ENCODE measurements around the gene SNTG2. TPM values are rescaled to one million over a fixed set of nuclear protein-coding genes. Genes with fewer than 3 reads are reported as not detected.

SNTG2 gene
- polyA plus RNA-seq (2012; ENCODE audit: insufficient read length, low read depth) = not detected

DNA sequence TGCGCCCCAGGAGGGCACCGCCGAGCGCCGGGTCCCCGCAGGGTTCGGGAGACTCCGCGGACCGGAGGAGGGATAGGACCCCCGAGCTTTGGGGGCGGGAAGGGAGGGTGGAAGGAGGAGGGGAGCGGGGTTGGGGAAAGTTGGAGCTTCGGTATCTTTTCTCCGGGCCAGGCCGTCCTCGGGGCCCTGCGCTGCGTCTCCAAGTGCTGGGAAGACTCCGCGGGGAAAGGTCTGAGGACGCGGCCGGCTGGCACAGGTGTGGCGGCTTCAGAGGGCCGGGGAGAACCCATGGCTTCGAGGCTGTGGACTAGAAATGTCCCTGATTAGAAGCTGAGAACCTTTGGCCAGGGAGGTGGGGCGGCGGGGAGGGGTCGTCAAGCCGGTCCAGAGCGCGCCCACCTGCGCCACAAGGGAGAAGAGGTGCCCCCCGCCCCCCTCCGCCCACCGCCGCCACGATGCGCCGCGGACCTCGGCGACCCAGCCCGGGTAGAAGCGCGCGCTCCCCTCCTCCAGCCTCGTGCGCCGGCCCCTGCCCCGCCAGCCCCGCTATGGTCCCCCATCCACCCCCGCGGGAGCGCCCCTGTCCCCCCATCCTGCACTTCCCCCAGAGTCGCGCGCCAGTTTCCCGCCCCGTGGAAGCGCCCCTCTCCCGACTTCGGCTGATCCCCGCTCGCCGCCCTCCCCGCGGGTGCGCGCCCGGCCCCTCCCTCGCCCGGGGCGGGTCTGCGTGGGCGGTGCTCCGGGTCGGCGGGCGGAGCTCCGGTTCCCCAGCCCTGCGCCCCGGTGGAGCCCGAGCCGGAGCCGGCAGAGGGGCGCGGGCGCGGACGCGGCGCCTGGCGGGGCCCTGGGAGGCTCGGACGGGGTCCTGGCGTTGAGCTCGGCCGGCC, at the start of gene SNTG2:
TSS of gene SNTG2 (plus strand) at position 770 of the 887 bp plus-strand sequence. CDS start 148 bp downstream, outside the sequence.
- TF ChIP-seq TAF1 (IDR thresholded peaks at IDR 0.05; ENCODE audit: borderline replicate concordance, insufficient read depth, low read length) (no peak), FOXP2 (optimal IDR thresholded peaks at IDR 0.05; ENCODE audit: borderline replicate concordance, extremely low read depth, extremely low read length, insufficient read depth) (no peak), POLR2AphosphoS5 (IDR thresholded peaks at IDR 0.05; ENCODE audit: low read depth, low read length) (no peak), SIN3A (IDR thresholded peaks at IDR 0.05; ENCODE audit: borderline replicate concordance, insufficient read depth, low read length) (no peak)
- TF ChIP-seq, protein P1, sequence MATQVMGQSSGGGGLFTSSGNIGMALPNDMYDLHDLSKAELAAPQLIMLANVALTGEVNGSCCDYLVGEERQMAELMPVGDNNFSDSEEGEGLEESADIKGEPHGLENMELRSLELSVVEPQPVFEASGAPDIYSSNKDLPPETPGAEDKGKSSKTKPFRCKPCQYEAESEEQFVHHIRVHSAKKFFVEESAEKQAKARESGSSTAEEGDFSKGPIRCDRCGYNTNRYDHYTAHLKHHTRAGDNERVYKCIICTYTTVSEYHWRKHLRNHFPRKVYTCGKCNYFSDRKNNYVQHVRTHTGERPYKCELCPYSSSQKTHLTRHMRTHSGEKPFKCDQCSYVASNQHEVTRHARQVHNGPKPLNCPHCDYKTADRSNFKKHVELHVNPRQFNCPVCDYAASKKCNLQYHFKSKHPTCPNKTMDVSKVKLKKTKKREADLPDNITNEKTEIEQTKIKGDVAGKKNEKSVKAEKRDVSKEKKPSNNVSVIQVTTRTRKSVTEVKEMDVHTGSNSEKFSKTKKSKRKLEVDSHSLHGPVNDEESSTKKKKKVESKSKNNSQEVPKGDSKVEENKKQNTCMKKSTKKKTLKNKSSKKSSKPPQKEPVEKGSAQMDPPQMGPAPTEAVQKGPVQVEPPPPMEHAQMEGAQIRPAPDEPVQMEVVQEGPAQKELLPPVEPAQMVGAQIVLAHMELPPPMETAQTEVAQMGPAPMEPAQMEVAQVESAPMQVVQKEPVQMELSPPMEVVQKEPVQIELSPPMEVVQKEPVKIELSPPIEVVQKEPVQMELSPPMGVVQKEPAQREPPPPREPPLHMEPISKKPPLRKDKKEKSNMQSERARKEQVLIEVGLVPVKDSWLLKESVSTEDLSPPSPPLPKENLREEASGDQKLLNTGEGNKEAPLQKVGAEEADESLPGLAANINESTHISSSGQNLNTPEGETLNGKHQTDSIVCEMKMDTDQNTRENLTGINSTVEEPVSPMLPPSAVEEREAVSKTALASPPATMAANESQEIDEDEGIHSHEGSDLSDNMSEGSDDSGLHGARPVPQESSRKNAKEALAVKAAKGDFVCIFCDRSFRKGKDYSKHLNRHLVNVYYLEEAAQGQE (IDR thresholded peaks at IDR 0.05; ENCODE audit: insufficient read depth in 1 of 2, low read depth in 2 of 2, low read length in 2 of 2) = no peak

DNA sequence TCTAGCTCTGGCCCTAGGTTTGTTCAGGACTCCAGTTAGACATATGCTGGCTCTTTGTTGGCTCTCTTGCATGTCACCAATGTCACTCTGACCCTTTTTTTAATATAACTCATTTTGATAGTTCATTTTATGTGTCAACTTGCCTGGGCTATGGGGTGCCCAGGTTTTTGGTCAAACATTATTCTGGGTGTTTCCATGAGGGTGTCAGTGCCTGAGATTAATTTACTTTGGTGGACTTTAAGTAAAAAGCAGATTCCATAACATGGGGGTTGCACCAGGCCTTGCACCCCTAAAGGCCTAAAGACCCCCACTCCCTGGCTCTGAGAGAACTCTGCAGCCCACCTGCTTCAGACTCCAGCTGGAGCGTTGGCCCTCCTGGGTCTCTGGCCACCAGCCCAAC, 48.1 kb upstream of the SNTG2 start:
- TF ChIP-seq, protein P1 (IDR thresholded peaks at IDR 0.05; ENCODE audit: insufficient read depth in 1 of 2, low read depth in 2 of 2, low read length in 2 of 2) = no peak
- TF ChIP-seq SIN3A (IDR thresholded peaks at IDR 0.05; ENCODE audit: borderline replicate concordance, insufficient read depth, low read length) (no peak), FOXP2 (optimal IDR thresholded peaks at IDR 0.05; ENCODE audit: borderline replicate concordance, extremely low read depth, extremely low read length, insufficient read depth) (no peak)

GRCh38 chr2:903223-903900, 47.3 kb upstream of the SNTG2 start:
- no peak for TF ChIP-seq TAF1 (IDR thresholded peaks at IDR 0.05; ENCODE audit: borderline replicate concordance, insufficient read depth, low read length)

DNA sequence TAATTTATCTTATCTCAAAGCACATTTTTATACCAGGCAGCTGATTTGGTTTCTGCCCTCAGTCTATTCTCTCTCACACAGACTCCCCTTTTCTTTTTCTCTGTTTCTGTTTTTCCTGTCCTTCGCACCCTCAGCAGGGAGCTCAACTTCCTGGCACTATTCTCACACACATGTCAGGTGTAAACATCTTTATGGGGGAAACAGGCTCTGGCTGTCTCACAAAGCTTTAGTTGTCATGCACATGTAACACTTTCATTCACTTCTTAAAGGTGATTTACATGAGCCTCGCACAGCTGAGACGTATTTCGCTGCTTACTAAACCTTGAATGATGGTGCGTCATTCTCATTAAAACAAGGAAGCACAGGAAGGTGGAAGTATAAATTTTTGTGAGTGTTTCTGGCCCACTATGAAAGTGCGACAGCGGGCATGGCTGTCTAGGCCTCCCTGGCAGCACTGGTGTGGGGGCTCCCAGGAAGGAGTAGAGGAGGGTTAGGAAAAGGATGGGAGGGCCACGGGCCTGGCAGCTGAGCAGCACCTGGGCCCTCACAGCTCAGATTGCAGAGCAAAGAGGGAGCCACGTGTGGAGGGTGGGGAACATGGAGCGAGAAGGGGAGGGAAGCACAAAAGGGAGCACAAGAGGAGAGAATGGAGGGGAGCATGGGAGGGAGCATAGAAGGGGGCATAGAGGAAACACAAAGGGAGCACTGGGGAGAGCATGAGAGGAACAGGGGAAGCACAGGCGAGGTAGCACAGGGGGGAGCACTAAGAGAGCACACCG, 46.2 kb upstream of the SNTG2 start:
- TF ChIP-seq TAF1 (IDR thresholded peaks at IDR 0.05; ENCODE audit: borderline replicate concordance, insufficient read depth, low read length) (no peak), SIN3A (IDR thresholded peaks at IDR 0.05; ENCODE audit: borderline replicate concordance, insufficient read depth, low read length) (no peak), FOXP2 (optimal IDR thresholded peaks at IDR 0.05; ENCODE audit: borderline replicate concordance, extremely low read depth, extremely low read length, insufficient read depth) (no peak), POLR2AphosphoS5 (IDR thresholded peaks at IDR 0.05; ENCODE audit: low read depth, low read length) (no peak)
- TF ChIP-seq, protein P1 (IDR thresholded peaks at IDR 0.05; ENCODE audit: insufficient read depth in 1 of 2, low read depth in 2 of 2, low read length in 2 of 2) = no peak

- no peak for TF ChIP-seq FOXP2 (optimal IDR thresholded peaks at IDR 0.05; ENCODE audit: borderline replicate concordance, extremely low read depth, extremely low read length, insufficient read depth)
- no peak for TF ChIP-seq SIN3A (IDR thresholded peaks at IDR 0.05; ENCODE audit: borderline replicate concordance, insufficient read depth, low read length)
- TF ChIP-seq, protein P1 (IDR thresholded peaks at IDR 0.05; ENCODE audit: insufficient read depth in 1 of 2, low read depth in 2 of 2, low read length in 2 of 2) = no peak
- TF ChIP-seq TAF1 (IDR thresholded peaks at IDR 0.05; ENCODE audit: borderline replicate concordance, insufficient read depth, low read length) = no peak
- no peak for TF ChIP-seq POLR2AphosphoS5 (IDR thresholded peaks at IDR 0.05; ENCODE audit: low read depth, low read length)
Measured at GRCh38 chr2:905091-905832, 45.4 kb upstream of the SNTG2 start.
